8988T (cell line): ENCODE results near the gene BEND3.
"Not testable (repeated sequence)": the region's sequence is repeated elsewhere in the genome, so short reads cannot be mapped to it uniquely, and the experiment has no call there.

Experiments used
- DNase-seq: peaks from one replicate; pipeline ENCODE4 v3.0.0; 2011

BEND3 gene

GRCh38 chr6:107120404-107120803, 5.1 kb upstream of the BEND3 start:
- no peak for DNase-seq

DNA sequence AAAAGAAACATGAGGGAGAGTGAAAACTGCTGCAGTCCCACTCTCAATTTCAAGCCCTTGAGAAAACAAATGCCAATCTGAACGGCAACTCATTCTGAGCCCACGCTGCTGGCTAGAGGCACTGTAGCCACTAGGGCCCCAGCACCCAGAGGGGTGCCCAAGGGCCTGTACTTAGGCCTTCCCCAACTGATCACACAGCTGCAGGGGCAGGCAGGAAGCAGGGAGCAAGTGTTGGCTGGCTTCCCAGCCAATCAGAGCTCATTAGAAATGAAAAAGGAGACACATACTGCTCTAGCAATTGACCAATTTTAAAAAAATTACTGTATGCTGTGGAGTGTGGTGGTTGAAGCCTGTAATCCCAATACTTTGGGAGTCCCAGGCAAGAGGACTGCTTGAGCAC, 3.7 kb upstream of the BEND3 start:
- DNase-seq = no peak

DNA sequence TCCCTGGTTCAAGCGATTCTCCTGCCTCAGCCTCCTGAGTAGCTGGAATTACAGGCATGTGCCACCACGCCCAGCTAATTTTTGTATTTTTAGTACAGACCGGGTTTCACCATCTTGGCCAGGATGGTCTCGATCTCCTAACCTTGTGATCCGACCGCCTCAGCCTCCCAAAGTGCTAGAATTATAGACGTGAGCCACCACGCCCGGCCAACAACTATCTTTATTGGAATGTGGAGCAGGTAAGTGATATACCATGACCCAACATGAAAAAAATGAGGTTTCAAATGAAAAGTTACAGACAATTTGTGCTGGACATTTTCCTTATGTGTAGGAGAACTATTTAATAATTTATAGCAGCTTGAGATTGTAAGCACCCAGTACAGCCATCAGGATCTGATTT, 3.2 kb upstream of the BEND3 start:
- not testable (repeated sequence) for DNase-seq

GRCh38 chr6:107116931-107117330, 1.6 kb upstream of the BEND3 start:
- no peak for DNase-seq

DNA sequence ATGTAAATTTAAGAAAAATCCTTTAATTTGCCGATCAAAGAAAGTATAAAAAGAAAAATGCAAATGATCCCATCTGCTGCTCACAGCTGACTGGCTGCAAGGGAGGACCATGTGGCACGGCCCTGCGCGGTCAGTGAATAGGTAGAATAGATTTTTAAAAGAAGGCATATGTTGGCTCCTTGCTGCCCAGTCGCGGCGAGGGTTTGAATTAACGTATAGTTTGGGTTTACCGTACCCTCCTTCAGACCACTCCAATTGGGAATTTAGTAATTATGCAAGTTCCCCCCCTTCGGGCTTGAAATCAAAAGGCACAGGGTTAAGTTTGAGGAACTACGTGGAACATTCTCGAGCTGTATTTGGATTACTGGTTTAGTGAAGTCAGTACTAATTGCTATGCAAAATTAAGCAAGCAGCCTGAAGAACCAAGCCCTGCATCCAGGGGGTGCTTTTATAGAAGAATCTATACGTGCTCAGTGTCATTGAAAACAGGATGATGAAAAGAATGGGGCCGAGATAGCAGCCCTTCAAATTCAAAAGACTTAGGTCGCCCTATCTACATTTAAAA, 1.1 kb upstream of the BEND3 start:
- no peak for DNase-seq

GRCh38 chr6:107115695-107116327, 496 bp upstream of the BEND3 start:
- DNase-seq = peak; percentile 77

- DNase-seq = peak; percentile 91
Observed at GRCh38 chr6:107114213-107114925, 946 bp downstream of the BEND3 start.

GRCh38 chr6:107110200-107110599, 5.1 kb downstream of the BEND3 start:
- no peak for DNase-seq

DNA sequence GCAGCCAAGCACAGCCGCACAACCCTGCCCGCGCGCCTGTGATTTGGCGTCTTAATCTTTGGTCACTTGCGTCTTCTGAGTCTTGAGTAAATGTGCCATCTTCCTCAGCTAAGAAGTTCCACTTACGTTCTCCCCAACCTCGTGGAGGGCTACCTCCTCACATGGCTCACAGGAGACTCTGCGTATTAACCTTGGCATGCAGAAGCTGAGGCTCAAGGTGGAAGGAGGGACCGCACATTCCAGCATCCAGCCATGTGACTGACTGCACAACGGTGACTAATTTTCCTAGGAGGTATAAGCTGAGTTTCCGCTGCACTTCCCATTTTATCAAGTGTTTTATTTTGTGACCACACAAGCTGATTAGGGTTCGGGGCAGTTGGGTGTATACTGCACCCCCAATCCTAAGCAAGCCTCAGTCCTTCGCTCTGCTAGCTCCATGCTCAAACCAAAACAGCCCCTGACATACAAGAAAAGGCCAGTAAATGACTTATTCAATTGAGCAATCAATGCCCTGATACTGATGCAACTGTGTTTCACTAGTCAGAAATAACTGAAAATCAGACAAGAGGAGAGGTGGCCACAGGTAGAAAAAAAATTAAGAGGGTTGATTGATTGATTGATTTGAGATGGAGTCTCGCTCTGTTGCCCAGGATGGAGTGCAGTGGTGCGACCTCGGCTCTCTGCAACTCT, 7.0 kb downstream of the BEND3 start:
- DNase-seq = no peak

DNA sequence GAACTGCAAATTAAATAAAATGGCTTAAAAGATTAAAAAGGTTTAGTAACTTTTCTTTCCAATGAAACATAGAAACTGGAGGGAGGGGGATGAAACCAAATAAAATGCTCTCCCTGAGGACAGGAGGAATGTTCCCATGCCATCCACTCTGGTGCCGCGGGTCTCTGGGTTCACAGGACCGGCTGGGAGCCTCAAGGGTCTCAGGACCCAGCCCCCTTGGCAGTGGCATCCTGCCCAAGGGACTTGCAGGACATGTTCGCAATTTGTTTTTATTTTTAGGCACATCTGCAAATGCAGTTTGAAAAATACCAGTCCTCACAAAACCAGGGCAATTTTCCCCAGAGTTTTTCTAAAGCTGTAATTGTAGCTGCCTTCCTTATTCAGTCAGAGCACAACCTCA, 7.5 kb downstream of the BEND3 start:
- no peak for DNase-seq

GRCh38 chr6:107106165-107106564, 9.2 kb downstream of the BEND3 start:
- no peak for DNase-seq

GRCh38 chr6:107105511-107106116, 9.7 kb downstream of the BEND3 start:
- DNase-seq = no peak

- DNase-seq = no peak
Observed at GRCh38 chr6:107103082-107103481, 12.2 kb downstream of the BEND3 start.

DNA sequence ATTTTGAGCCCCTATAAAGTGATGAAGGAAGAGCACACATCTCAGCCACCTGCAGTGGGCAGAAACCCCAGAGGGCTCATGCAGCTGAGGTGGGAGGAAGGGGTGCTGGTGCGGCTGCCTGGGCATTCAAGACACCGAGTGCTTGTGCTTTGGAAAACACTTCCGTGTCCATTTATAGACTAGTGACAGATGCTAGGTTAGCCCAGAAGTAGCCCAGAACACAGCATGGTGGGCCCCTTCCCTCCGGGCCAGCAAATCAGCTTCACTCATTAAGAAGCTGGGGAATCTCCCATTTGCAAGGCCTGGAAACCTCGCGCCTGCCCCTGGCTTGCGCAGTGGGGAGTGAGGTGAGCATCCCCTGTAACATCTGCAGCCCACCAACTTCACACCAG, 12.9 kb downstream of the BEND3 start:
- no peak for DNase-seq

GRCh38 chr6:107101686-107102413, 13.5 kb downstream of the BEND3 start:
- DNase-seq = no peak

DNA sequence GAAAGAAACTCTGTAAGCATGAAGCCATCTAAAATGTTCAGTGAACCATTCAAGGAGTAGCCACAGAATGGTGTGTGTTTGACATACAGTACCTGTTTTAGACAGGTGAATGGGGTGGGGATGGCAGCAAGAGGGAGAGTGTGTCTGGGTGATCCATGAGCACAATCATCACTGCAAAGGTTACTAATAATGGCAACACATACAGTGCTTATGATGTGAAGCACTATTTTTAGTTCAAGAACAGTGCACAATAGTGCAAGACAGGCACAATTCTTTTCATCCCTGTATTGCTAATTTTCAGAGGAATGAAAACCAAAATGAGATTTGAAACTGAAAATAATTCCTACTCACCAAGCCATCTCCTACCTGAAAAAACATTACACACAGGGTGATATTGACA, 14.1 kb downstream of the BEND3 start:
- DNase-seq = no peak

- DNase-seq = no peak
Observed at GRCh38 chr6:107098436-107099307, 16.6 kb downstream of the BEND3 start.

- not testable (repeated sequence) for DNase-seq
Observed at GRCh38 chr6:107084459-107084858, 30.9 kb downstream of the BEND3 start.

- no peak for DNase-seq
Observed at GRCh38 chr6:107083921-107084320, 31.4 kb downstream of the BEND3 start.

DNA sequence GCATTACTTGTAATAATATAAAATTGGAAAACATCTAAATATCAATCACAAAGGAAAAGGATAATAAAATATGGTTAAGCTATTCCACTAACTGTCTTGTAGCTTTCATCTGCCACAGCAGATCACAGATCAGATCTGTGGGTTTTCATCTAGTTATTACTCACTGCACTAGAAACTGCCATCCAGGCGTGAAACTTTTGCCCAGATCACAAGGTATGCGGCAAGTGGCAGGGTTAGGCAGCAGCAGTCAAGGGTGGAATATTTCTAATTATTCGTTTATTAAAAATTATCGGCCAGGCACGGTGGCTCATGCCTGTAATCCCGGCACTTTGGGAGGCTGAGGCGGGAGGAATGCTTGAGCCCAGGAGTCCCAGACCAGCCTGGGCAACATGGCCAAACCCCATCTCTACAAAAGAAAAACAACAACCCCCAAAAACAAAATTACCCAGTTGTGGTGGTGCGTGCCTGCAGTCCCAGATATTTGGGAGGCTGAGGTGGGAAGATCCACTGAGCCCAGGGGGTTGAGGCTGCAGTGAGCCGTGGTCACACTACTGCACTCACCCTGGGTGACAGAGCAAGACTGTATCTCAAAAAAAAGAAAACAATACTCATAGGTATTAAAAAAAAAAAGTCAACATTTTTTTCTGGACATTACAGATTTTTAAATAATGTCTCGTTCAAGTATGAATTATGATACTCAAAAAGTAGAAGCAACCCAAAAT, 32.1 kb downstream of the BEND3 start:
- DNase-seq = no peak

GRCh38 chr6:107082045-107082444, 33.3 kb downstream of the BEND3 start:
- no peak for DNase-seq
